ENCODE results near the gene SLC38A8.

DNA sequence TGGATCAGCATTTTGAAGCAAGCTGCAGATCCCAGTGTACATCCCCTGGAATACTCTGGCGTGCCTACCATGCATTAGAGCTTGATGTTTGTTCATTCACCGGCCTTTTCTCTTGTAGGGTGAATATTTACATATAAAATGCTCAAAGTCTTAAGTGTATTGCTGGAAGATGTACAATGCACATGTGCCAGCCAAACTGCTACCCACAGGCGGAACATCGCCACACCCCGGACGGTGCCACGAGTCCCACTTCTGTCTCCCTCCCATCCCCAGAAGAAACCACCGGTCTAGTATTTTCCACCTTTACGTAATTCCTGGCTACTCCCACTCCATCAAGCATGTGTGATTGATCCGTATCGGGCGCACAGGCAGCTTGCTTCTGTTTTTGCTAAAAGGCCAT is 4.1 kb downstream of the SLC38A8 start:
- TF ChIP-seq, protein P1, sequence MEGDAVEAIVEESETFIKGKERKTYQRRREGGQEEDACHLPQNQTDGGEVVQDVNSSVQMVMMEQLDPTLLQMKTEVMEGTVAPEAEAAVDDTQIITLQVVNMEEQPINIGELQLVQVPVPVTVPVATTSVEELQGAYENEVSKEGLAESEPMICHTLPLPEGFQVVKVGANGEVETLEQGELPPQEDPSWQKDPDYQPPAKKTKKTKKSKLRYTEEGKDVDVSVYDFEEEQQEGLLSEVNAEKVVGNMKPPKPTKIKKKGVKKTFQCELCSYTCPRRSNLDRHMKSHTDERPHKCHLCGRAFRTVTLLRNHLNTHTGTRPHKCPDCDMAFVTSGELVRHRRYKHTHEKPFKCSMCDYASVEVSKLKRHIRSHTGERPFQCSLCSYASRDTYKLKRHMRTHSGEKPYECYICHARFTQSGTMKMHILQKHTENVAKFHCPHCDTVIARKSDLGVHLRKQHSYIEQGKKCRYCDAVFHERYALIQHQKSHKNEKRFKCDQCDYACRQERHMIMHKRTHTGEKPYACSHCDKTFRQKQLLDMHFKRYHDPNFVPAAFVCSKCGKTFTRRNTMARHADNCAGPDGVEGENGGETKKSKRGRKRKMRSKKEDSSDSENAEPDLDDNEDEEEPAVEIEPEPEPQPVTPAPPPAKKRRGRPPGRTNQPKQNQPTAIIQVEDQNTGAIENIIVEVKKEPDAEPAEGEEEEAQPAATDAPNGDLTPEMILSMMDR (conservative IDR thresholded peaks at IDR 0.05; ENCODE audit: low read length): no peak
- TF ChIP-seq EZH2phosphoT487 (IDR thresholded peaks at IDR 0.05; ENCODE audit: borderline replicate concordance): no peak
